NK-92 treated with Interleukin-12 subunit alpha and Interleukin-12 subunit beta, amount 100 ng/mL, for 24 hours (cell line): ENCODE data around the gene UTP14A.
"Not testable (repeated sequence)": the region's sequence is repeated elsewhere in the genome, so short reads cannot be mapped to it uniquely, and the experiment has no call there.

Source experiments
- DNase-seq: peaks from one replicate; lab custom pipeline; 2025; lab: John Stamatoyannopoulos, UW

Gene UTP14A

DNA sequence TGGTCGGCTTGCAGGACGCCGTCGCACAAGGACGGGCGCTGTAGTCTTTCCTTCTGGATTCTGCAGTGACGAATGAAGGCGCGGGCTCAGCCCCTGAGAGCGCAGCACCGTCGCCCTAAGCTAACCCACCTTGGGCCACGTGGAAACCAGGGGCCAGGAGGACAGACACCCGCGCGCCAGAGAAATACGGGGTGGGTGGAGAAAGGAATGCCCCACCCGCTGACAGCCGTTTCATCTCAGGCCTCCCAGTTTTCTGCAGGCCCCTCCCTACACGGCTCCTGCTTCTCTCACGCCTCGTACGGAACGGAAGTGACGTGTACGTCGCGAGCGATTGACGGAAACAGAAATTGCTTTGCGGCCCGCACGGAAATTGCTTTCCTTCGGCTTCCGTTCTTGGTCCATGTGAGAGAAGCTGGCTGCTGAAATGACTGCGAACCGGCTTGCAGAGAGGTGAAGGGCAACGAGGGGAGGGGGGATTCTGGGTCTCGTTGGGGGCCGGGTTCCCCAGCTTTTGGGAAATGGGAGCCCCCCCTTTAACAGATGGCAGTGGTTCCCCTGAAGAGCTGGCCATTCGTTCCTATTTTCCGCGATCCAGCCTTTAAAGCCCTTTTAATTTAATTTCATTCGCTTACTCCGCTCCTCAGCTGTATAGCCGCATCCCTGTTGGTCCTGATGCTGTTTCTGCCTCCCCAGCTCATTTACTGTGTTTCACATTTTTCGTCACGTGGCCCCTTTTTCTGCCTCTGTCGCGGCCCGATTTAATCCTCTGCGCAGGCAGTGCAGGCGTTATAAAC is at the start of gene UTP14A:
UTP14A (plus strand) TSS at position 378 of the 794 bp plus-strand sequence; CDS start at position 425, 47 bp downstream.
- peak; percentile 79 for DNase-seq

DNA sequence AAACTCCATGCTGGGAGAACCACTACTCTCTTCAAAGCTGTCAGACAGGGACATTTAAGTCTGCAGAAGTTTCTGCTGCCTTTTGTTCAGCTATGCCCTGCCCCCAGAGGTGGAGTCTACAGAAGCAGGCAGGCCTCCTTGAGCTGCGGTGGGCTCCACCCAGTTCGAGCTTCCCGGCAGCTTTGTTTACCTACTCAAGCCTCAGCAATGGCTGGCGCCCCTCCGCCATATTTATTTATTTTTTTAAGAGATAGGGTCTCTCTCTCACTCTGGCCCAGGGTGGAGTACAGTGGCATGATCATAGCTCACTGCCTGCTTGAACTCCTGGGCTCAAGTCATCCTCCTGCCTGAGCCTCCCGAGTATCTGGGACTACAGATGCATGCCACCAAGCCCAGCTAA is 46.8 kb upstream of the UTP14A start:
- not testable (repeated sequence) for DNase-seq

DNA sequence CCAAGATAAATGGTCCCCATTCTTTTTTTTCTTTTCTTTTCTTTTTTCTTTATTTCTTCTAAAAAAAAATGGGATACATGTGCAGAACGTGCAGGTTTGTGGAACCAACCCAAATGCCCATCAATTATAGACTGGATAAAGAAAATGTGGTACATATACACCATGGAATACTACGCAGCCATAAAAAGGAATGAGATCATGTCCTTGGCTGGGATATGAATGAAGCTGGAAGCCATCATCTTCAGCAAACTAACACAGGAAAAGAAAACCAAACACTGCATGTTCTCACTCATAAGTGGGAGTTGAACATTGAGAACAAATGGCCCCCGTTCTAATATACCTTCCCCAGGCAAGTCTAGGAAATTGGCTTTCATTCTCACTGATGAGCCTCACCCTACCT is 39.6 kb upstream of the UTP14A start:
- DNase-seq: not testable (repeated sequence)

DNA sequence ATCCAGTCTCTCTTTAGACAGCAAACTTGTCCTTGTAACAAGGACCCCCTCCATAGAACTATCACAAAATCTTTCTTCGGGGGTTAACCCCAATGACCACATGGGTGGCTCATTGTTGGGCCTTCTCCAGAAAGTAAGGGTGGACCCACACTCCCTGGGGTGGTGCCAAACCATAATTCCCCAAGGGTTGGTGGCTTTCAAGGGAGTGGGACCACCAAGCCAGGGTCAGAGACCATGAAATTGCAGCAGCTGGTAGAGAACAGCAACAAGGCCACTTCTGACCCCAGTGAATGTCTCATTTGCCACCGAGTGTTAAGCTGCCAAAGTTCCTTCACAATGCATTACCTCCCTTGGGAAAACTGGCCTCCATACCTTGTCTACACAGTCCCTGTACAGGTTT is 33.4 kb upstream of the UTP14A start:
- DNase-seq: no peak

GRCh38 chrX:129875669-129876068 is 30.3 kb upstream of the UTP14A start:
- DNase-seq: no peak

GRCh38 chrX:129876771-129877305 is 29.1 kb upstream of the UTP14A start:
- no peak for DNase-seq

DNA sequence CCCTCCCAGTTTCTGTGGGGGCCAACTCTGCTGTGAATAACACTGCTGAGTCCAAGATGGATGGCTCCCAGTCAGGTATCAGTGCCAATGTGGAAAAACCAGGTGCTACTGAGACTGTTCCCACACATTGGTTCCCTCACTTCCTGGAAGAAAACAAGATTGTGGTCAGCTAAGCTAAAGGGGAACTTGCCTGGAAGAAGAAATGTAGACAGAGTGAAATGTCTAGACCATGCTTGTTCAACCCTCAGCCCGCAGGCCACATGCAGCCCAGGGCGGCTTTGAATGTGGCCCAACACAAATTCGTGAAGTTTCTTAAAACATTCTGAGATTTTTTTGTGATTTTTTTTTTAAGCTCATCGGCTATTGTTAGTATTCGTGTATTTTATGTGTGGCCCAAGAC is 28.6 kb upstream of the UTP14A start:
- DNase-seq: no peak

DNA sequence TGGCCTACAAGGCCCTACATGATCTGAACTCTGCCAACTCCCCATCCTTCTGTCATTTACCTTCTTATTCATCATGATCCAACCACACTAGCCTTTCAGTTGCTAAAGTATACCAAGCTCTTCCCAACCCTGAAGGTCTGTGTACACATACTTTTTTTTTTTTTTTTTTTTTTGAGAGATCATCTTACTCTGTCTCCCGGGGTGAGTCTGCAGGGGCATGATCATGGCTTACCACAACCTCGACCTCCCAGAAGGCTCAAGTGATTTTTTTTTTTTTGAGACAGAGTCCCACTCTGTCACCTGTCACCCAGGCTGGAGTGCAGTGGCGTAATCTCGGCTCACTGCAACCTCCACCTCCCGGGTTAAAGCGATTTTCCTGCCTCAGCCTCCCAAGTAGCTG is 5.9 kb upstream of the UTP14A start:
- DNase-seq: no peak

GRCh38 chrX:129908636-129909035 is 2.7 kb downstream of the UTP14A start:
- no peak for DNase-seq

DNA sequence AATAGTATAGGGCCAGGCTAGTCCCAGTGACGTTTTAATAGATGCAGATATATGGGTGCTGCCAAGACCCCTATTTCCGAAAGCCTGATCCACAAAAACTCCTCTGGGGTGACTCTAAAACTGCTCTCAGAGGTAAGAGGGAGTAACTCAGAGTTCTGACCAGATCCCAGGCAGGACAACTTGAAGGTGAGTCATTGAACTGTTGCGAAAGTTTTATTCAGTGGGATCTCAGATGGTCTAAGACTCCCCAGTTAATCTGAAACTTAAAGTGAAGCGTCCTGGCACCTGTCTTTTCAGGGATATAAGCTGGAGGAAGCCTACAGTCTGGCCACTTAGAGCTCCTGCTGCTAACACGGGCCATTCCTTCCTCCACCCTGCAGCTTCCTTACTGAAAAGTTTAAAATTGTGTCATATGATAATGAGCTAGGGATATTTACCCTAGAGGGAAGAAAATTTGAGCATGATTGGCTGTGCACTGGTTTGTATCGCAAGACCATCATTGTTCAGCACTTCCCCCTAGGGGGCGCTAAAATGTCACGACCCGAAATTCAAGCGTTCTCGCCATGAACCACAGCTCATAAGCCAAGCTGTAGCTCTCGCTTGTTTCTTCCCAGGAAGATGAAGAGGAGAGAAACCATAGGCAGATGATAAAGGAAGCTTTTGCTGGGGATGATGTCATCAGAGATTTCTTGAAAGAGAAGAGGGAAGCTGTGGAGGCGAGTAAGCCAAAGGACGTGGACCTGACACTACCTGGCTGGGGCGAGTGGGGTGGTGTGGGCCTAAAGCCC is 19.5 kb downstream of the UTP14A start:
- no peak for DNase-seq

- no peak for DNase-seq
Observed at GRCh38 chrX:129930941-129931410, 25.0 kb downstream of the UTP14A start.

GRCh38 chrX:129931411-129932015 is 25.5 kb downstream of the UTP14A start:
- no peak for DNase-seq

- no peak for DNase-seq
Observed at GRCh38 chrX:129932016-129932820, 26.3 kb downstream of the UTP14A start.

GRCh38 chrX:129932821-129933321 is 26.9 kb downstream of the UTP14A start:
- no peak for DNase-seq

GRCh38 chrX:129933700-129934099 is 27.7 kb downstream of the UTP14A start:
- no peak for DNase-seq

- no peak for DNase-seq
Observed at GRCh38 chrX:129934461-129934860, 28.5 kb downstream of the UTP14A start.

DNA sequence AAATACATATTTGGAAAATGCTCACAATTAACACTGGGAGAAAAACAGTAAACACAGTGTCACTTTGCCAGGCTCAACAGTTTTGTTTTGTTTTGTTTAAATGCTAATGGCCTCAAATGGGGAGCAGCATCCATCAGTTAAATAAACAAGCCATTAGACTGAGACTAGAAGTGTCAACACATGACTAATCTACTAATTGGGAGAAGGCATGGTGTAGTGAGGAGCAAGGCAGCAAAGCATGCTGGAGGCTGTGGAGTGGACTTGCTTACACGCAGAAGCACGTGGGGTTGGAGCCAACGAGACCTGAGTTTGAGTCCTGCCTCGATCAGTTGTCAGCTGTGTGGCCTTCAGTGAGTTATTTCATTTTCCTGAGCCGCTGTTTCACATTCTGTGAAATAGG is 29.0 kb downstream of the UTP14A start:
- DNase-seq: no peak

GRCh38 chrX:129938081-129938480 is 32.1 kb downstream of the UTP14A start:
- DNase-seq: no peak

DNA sequence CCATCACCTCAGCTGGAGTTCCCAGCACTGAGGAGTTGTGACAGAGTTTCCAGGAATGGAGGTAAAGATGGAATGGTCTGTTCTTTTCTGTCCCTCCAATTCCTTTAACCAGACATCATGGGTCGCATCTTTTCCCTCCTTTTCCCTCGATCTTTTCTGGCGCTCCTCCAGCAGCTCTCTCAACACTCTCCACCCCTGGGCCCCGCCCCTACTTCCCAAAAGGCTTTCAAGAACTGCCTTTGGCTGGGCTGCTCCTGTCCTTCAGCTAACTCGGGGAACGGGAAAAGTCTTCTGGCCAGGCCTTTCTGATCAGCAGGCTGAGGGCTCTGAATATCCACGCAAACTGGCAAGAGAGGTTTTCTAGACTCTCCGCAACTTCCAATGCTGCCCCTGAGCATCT is 34.0 kb downstream of the UTP14A start:
- no peak for DNase-seq

GRCh38 chrX:129940721-129941120 is 34.8 kb downstream of the UTP14A start:
- no peak for DNase-seq

DNA sequence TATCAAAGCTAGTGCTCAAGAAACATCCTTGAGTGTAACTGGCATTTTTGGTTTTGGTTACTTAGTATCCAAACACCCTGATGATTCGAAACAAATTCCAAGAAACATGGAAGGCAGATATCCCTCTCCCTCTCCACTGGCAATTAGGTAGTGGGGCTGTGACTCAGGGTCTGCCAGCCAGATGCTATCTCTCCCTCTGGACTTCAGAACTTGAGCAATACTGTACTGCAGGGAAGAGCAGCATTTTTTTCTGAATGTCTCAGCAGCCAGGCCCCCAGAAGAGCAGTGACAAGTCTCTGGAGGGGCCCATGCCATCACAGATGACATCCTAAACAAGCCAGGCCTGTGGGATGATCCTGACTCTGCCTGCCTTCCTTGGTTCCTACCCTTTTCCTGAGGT is 39.2 kb downstream of the UTP14A start:
- no peak for DNase-seq

DNA sequence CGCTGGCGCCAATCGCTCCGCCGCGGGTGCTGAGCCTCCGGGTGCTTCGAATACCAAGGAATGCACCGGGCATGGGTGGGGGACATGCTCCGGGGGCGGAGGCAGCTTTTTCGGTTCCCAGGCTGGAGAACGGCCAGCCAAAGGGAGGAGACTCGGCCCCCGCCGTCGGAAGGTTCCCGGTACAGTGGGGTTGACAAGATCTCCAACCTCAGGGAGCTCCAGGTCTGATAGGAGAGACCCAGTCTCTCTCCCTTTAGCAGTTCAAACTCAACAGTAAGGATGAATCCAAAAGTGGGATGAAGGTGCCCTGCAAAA is 47.3 kb downstream of the UTP14A start:
- DNase-seq: no peak
